ENCODE results near the gene NDUFB1.

The NDUFB1 gene

DNA sequence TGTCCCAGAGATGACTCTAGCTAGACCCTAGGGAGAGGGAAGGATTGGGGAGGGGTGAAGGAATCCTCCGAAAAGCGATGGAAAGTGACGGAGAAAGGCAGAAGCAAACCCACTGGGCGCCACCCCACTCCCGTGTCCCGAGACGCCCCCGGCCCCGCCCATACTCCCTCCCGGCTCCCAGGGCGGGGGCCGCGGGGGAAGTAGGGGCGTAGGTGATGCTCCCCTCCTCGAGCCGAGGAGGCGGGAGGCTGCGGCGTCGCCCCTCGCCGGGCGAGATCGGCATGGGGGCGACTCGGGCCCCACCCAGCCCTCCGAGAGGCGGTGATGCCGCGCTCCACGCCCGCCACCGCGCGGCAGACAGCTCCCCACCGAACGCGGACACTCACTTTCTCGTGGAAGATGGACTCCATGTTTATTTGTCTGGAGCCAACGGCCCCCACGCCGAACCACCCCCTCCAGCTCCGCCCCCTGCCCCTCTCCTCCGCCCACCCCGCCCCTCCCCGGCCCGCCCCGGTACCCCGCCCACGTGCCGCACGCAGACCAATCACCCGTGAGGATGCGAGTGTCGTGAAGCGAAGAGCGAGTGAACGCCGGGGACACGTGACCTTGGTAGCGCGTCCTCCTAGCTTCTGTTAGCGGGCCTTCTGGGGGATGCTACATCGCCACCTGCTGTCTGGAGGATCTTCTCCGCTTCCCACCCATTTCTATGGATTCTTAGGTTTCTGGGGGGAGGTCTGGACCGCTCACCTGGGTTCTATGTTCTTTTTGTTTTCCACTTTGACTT is 15.2 kb downstream of the NDUFB1 start, which contains the start of gene ATXN3:
Gene ATXN3 (minus strand): TSS at position 440 of the 784 bp plus-strand sequence. CDS start 30 bp downstream, at position 410.
- no peaks in the 10 kb centered on the region for H3K9me3 ChIP-seq (ENCODE audit: insufficient read depth, low read depth, low read length)
- H3K4me1 ChIP-seq (ENCODE audit: control insufficient read depth in 1 of 2, insufficient read depth in 2 of 2, low read length in 2 of 2) = peaks cover 0 to 3% of the 10 kb centered on the region in 2 experiments
- peak within 1 kb of the TSS; percentile 95 for H4K91ac ChIP-seq (ENCODE audit: low read depth, low read length)
- H3K4ac ChIP-seq (ENCODE audit: low read depth, low read length) = peak within 1 kb of the TSS; percentile 65
- peak within 1 kb of the TSS; percentile 89 for H3K14ac ChIP-seq (ENCODE audit: low read length)
- peak within 1 kb of the TSS; percentile 33 for H2AFZ ChIP-seq (ENCODE audit: insufficient read depth, low read length, poor library complexity)
- no CpG with 5 or more reads among the region's 66 CpGs for WGBS (ENCODE audit: extremely low coverage, insufficient coverage, insufficient read length)
- peak within 1 kb of the TSS; percentile 67 for H3K27ac ChIP-seq (ENCODE audit: low read depth, low read length)
- no peak within 1 kb of the TSS for H3K23ac ChIP-seq (ENCODE audit: low read length)
- peaks cover 8% of the 10 kb centered on the region for H3K79me2 ChIP-seq (ENCODE audit: control insufficient read depth, insufficient read depth, low read length, poor library complexity)
- peak within 1 kb of the TSS; percentile 98 for H3K4me2 ChIP-seq (ENCODE audit: low read length)
- H3K79me1 ChIP-seq (ENCODE audit: low read length) = peaks cover 5% of the 10 kb centered on the region
- H4K8ac ChIP-seq (ENCODE audit: low read depth, low read length) = peak within 1 kb of the TSS; percentile 96
- peak within 1 kb of the TSS; percentile 99 for H3K4me3 ChIP-seq (ENCODE audit: low read depth, low read length)
- no peak within 1 kb of the TSS for H2BK12ac ChIP-seq (ENCODE audit: low read length)
- peak within 1 kb of the TSS; percentile 85 for H3K9ac ChIP-seq (ENCODE audit: low read length)
- H2BK5ac ChIP-seq (ENCODE audit: low read depth, low read length, poor library complexity) = peak within 1 kb of the TSS; percentile 57
- H3K18ac ChIP-seq (ENCODE audit: low read length) = peak within 1 kb of the TSS; percentile 79
- no peak within 1 kb of the TSS for H2AK5ac ChIP-seq (ENCODE audit: low read length)
- peak within 1 kb of the TSS; percentile 92 for H4K12ac ChIP-seq (ENCODE audit: low read depth, low read length)
- peak within 1 kb of the TSS; percentile 55 for H2BK120ac ChIP-seq (ENCODE audit: insufficient read depth, low read length, poor library complexity)
- peak; percentile 98 for DNase-seq
- H3K36me3 ChIP-seq (ENCODE audit: control insufficient read depth in 1 of 2, insufficient read depth in 2 of 2, low read length in 2 of 2) = no peaks in the 10 kb centered on the region
- no peaks in the 10 kb centered on the region for H3K27me3 ChIP-seq (ENCODE audit: insufficient read depth, low read length)

GRCh38 chr14:92105893-92106142 is 15.7 kb downstream of the NDUFB1 start:
- Histone ChIP-seq H2AK5ac (ENCODE audit: low read length) (no peak overlapping the region), H3K9me3 (ENCODE audit: insufficient read depth, low read depth, low read length) (no peaks in the 10 kb centered on the region), H3K27me3 (ENCODE audit: insufficient read depth, low read length) (no peaks in the 10 kb centered on the region), H2BK5ac (ENCODE audit: low read depth, low read length, poor library complexity) (peak overlapping the region; percentile 36), H4K8ac (ENCODE audit: low read depth, low read length) (peak overlapping the region; percentile 33), H3K4me3 (ENCODE audit: low read depth, low read length) (peak overlapping the region; percentile 99), H2AFZ (ENCODE audit: insufficient read depth, low read length, poor library complexity) (peak overlapping the region; percentile 33), H3K79me2 (ENCODE audit: control insufficient read depth, insufficient read depth, low read length, poor library complexity) (peaks cover 8% of the 10 kb centered on the region), H3K4ac (ENCODE audit: low read depth, low read length) (peak overlapping the region; percentile 43), H3K9ac (ENCODE audit: low read length) (peak overlapping the region; percentile 85), H4K91ac (ENCODE audit: low read depth, low read length) (no peak overlapping the region), H3K4me2 (ENCODE audit: low read length) (peak overlapping the region; percentile 98), H3K27ac (ENCODE audit: low read depth, low read length) (peak overlapping the region; percentile 67), H2BK120ac (ENCODE audit: insufficient read depth, low read length, poor library complexity) (no peak overlapping the region), H3K18ac (ENCODE audit: low read length) (peak overlapping the region; percentile 79), H3K14ac (ENCODE audit: low read length) (peak overlapping the region; percentile 39), H3K36me3 (ENCODE audit: control insufficient read depth in 1 of 2, insufficient read depth in 2 of 2, low read length in 2 of 2) (no peaks in the 10 kb centered on the region), H3K79me1 (ENCODE audit: low read length) (peaks cover 5% of the 10 kb centered on the region), H4K12ac (ENCODE audit: low read depth, low read length) (peak overlapping the region; percentile 92), H3K4me1 (ENCODE audit: control insufficient read depth in 1 of 2, insufficient read depth in 2 of 2, low read length in 2 of 2) (peaks cover 0 to 3% of the 10 kb centered on the region in 2 experiments), H2BK12ac (ENCODE audit: low read length) (no peak overlapping the region), H3K23ac (ENCODE audit: low read length) (no peak overlapping the region)
- WGBS (ENCODE audit: extremely low coverage, insufficient coverage, insufficient read length) = no CpG with 5 or more reads among the region's 10 CpGs
- peak; percentile 25 to 55 for DNase-seq

DNA sequence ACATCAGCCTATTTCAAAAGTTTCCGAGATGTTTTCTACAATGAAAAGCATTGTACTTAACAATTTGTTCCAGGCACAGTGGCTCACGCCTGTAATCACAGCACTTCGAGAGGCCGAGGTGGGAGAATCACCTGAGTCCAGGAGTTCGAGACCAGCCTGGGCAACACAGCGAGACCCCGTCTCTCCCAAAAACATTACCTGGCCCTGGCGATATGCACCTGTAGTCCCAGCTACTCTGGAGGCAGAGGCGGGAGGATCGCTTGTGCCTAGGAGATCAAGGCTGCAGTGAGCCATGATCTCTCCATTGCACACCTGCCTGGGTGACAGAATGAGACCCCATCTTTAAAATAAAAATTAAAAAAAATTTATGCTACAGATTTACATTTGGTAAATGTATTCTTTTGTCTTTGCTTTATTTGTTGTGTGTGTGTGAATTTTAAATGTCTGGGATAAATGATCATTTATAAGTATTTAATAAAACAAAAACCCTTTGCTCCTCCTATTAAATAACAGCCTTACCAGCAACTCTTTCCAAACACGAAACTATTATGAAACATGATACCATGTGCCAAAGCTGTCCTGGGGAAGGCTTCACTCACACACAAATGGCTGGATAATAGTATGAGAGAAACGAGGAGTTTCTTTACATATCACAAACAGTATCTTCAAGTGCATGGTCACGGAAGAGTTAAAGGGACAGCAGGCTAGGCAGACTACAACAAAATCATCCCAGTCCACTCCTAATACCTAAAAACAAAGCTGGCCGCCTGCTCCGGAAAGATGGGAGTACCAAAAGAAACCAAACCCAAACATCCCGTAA is 16.2 kb downstream of the NDUFB1 start:
- peak overlapping the region; percentile 35 for H3K4ac ChIP-seq (ENCODE audit: low read depth, low read length)
- H3K23ac ChIP-seq (ENCODE audit: low read length) = no peak overlapping the region
- peak overlapping the region; percentile 67 for H3K27ac ChIP-seq (ENCODE audit: low read depth, low read length)
- no peak overlapping the region for H4K12ac ChIP-seq (ENCODE audit: low read depth, low read length)
- H2BK120ac ChIP-seq (ENCODE audit: insufficient read depth, low read length, poor library complexity) = no peak overlapping the region
- no peak overlapping the region for H4K91ac ChIP-seq (ENCODE audit: low read depth, low read length)
- peaks cover 5% of the 10 kb centered on the region for H3K79me1 ChIP-seq (ENCODE audit: low read length)
- peaks cover 0 to 3% of the 10 kb centered on the region in 2 experiments for H3K4me1 ChIP-seq (ENCODE audit: control insufficient read depth in 1 of 2, insufficient read depth in 2 of 2, low read length in 2 of 2)
- H3K14ac ChIP-seq (ENCODE audit: low read length) = no peak overlapping the region
- H2AFZ ChIP-seq (ENCODE audit: insufficient read depth, low read length, poor library complexity) = peak overlapping the region; percentile 33
- no peak overlapping the region for H2BK12ac ChIP-seq (ENCODE audit: low read length)
- no peak overlapping the region for H2BK5ac ChIP-seq (ENCODE audit: low read depth, low read length, poor library complexity)
- peak overlapping the region; percentile 33 for H4K8ac ChIP-seq (ENCODE audit: low read depth, low read length)
- H3K9ac ChIP-seq (ENCODE audit: low read length) = peak overlapping the region; percentile 85
- DNase-seq = no peak
- WGBS (ENCODE audit: extremely low coverage, insufficient coverage, insufficient read length) = no CpG with 5 or more reads among the region's 16 CpGs
- H3K36me3 ChIP-seq (ENCODE audit: control insufficient read depth in 1 of 2, insufficient read depth in 2 of 2, low read length in 2 of 2) = no peaks in the 10 kb centered on the region
- no peaks in the 10 kb centered on the region for H3K27me3 ChIP-seq (ENCODE audit: insufficient read depth, low read length)
- no peak overlapping the region for H3K18ac ChIP-seq (ENCODE audit: low read length)
- H2AK5ac ChIP-seq (ENCODE audit: low read length) = no peak overlapping the region
- peak overlapping the region; percentile 99 for H3K4me3 ChIP-seq (ENCODE audit: low read depth, low read length)
- no peaks in the 10 kb centered on the region for H3K9me3 ChIP-seq (ENCODE audit: insufficient read depth, low read depth, low read length)
- H3K79me2 ChIP-seq (ENCODE audit: control insufficient read depth, insufficient read depth, low read length, poor library complexity) = peaks cover 8% of the 10 kb centered on the region
- peak overlapping the region; percentile 98 for H3K4me2 ChIP-seq (ENCODE audit: low read length)

- no peaks in the 10 kb centered on the region for H3K9me3 ChIP-seq (ENCODE audit: insufficient read depth, low read depth, low read length)
- H4K91ac ChIP-seq (ENCODE audit: low read depth, low read length) = no peak overlapping the region
- H3K36me3 ChIP-seq (ENCODE audit: control insufficient read depth in 1 of 2, insufficient read depth in 2 of 2, low read length in 2 of 2) = no peaks in the 10 kb centered on the region
- peaks cover 5% of the 10 kb centered on the region for H3K79me1 ChIP-seq (ENCODE audit: low read length)
- H3K4me2 ChIP-seq (ENCODE audit: low read length) = no peak overlapping the region
- no peak overlapping the region for H3K18ac ChIP-seq (ENCODE audit: low read length)
- peaks cover 0 to 3% of the 10 kb centered on the region in 2 experiments for H3K4me1 ChIP-seq (ENCODE audit: control insufficient read depth in 1 of 2, insufficient read depth in 2 of 2, low read length in 2 of 2)
- H2BK12ac ChIP-seq (ENCODE audit: low read length) = no peak overlapping the region
- no peak overlapping the region for H2AFZ ChIP-seq (ENCODE audit: insufficient read depth, low read length, poor library complexity)
- H2BK5ac ChIP-seq (ENCODE audit: low read depth, low read length, poor library complexity) = no peak overlapping the region
- H4K12ac ChIP-seq (ENCODE audit: low read depth, low read length) = no peak overlapping the region
- DNase-seq = peak in 1 of 2 donors; percentile 26
- H3K27me3 ChIP-seq (ENCODE audit: insufficient read depth, low read length) = no peaks in the 10 kb centered on the region
- no peak overlapping the region for H2BK120ac ChIP-seq (ENCODE audit: insufficient read depth, low read length, poor library complexity)
- H2AK5ac ChIP-seq (ENCODE audit: low read length) = no peak overlapping the region
- no peak overlapping the region for H3K4ac ChIP-seq (ENCODE audit: low read depth, low read length)
- H3K27ac ChIP-seq (ENCODE audit: low read depth, low read length) = no peak overlapping the region
- peaks cover 10% of the 10 kb centered on the region for H3K79me2 ChIP-seq (ENCODE audit: control insufficient read depth, insufficient read depth, low read length, poor library complexity)
- no peak overlapping the region for H3K4me3 ChIP-seq (ENCODE audit: low read depth, low read length)
- no peak overlapping the region for H3K14ac ChIP-seq (ENCODE audit: low read length)
- no CpG with 5 or more reads among the region's 7 CpGs for WGBS (ENCODE audit: extremely low coverage, insufficient coverage, insufficient read length)
- no peak overlapping the region for H3K23ac ChIP-seq (ENCODE audit: low read length)
- no peak overlapping the region for H4K8ac ChIP-seq (ENCODE audit: low read depth, low read length)
- no peak overlapping the region for H3K9ac ChIP-seq (ENCODE audit: low read length)
Observed at GRCh38 chr14:92103363-92103989, 18.0 kb downstream of the NDUFB1 start.

Measured in trophoblast cell (in vitro differentiated cells and primary cell).